Activated CD4-positive, alpha-beta T cell treated with anti-CD3 and anti-CD28 coated beads for 36 hours (primary cell): Measurements from ENCODE around the gene CLN6. TPM values are rescaled to one million over a fixed set of nuclear protein-coding genes. Genes with fewer than 3 reads are reported as not detected.
"Not testable (repeated sequence)": the region's sequence is repeated elsewhere in the genome, so short reads cannot be mapped to it uniquely, and the experiment has no call there.

ENCODE experiments used
- ATAC-seq: fragments of 200-7000 bp; cut with Tn5 transposase; one replicate; pipeline ENCODE4 v1.10.0; 2021; ENCODE audit warnings: mild to moderate bottlenecking, moderate library complexity
- CTCF ChIA-PET: fragments of 350-600 bp; sonication (Branson Sonifier 250); formaldehyde crosslinking; loops from one replicate; lab custom pipeline; 2021; ENCODE audit warnings: antibody characterized with exemption; lab: Charles Lee
- POLR2A ChIA-PET: fragments of 350-600 bp; sonication (Branson Sonifier 250); formaldehyde crosslinking; loops from one replicate; lab custom pipeline; 2021; ENCODE audit warnings: antibody characterized with exemption, inconsistent platforms; lab: Charles Lee
- DNase-seq: peaks from one replicate; pipeline ENCODE4 v3.0.0-alpha.2; 2020
- H3K27ac Mint-ChIP-seq: one replicate; pipeline ENCODE4 v1.8.0; 2021; ENCODE audit warnings: mixed read lengths
- H3K27me3 Mint-ChIP-seq: one replicate; pipeline ENCODE4 v1.8.0; 2021; ENCODE audit warnings: mixed read lengths
- H3K36me3 Mint-ChIP-seq: one replicate; pipeline ENCODE4 v1.8.0; 2021; ENCODE audit warnings: low read depth, mixed read lengths
- H3K4me1 Mint-ChIP-seq: one replicate; pipeline ENCODE4 v1.8.0; 2021; ENCODE audit warnings: mixed read lengths
- H3K4me3 Mint-ChIP-seq: one replicate; pipeline ENCODE4 v1.8.0; 2021; ENCODE audit warnings: mild to moderate bottlenecking, moderate library complexity, mixed read lengths
- H3K9me3 Mint-ChIP-seq: one replicate; pipeline ENCODE4 v1.8.0; 2021; ENCODE audit warnings: low read depth, mixed read lengths
- intact Hi-C, 2 experiments: fragments of 100-400 bp; cut with DNase I in 1 of 2; cut with micrococcal nuclease in 1 of 2; formaldehyde crosslinking; loops; one replicate each; pipeline versions ENCODE4 v1.14.2 to v1.15.1; 2022 to 2024; cut with DNase I, micrococcal nuclease
- total RNA-seq, 2 experiments: library from RNA; stranded (reverse); gene quantifications; one replicate each; pipeline ENCODE4 v1.2.3, GENCODE V29; 2021

The CLN6 gene
- total RNA-seq, 2 experiments from 2014 or later, result 45.1 to 48.2 TPM

- Mint-ChIP-seq H3K9me3 (no peaks in the 10 kb centered on the region), H3K27me3 (no peaks in the 10 kb centered on the region), H3K27ac (no peak overlapping the region), H3K4me1 (peaks cover 2% of the 10 kb centered on the region), H3K4me3 (no peak overlapping the region), H3K36me3 (peaks cover 50% of the 10 kb centered on the region)
- ChIA-PET POLR2A (no interaction called here), CTCF (no interaction called here)
- no peak for DNase-seq
- intact Hi-C loops, result no loop called here
- ATAC-seq, result peak; percentile 44
Observed at GRCh38 chr15:68186671-68187397, 42.7 kb downstream of the CLN6 start.

GRCh38 chr15:68184616-68185480, 44.7 kb downstream of the CLN6 start:
- POLR2A ChIA-PET, result interaction anchor here (0.7 kb wide), 1 partner anchor 340 kb away, joined by 4 read pairs; no protein-coding TSS in a partner anchor
- Mint-ChIP-seq H3K36me3 (peaks cover 58% of the 10 kb centered on the region), H3K4me3 (no peak overlapping the region), H3K27ac (peak overlapping the region; percentile 78), H3K9me3 (no peaks in the 10 kb centered on the region), H3K27me3 (no peaks in the 10 kb centered on the region), H3K4me1 (peaks cover 2% of the 10 kb centered on the region)
- no peak for ATAC-seq
- DNase-seq, result no peak
- CTCF ChIA-PET, result no interaction called here
- intact Hi-C loops, result no loop called here

- no peaks in the 10 kb centered on the region for H3K9me3 Mint-ChIP-seq
- H3K27ac Mint-ChIP-seq, result peak overlapping the region; percentile 78
- H3K4me1 Mint-ChIP-seq, result peaks cover 2% of the 10 kb centered on the region
- intact Hi-C loops, result no loop called here
- ChIA-PET CTCF (interaction anchor here (0.7 kb wide), 1 partner anchor 12 kb away, joined by 3 read pairs; no protein-coding TSS in a partner anchor), POLR2A (interaction anchor here (0.7 kb wide), 1 partner anchor 339 kb away, joined by 4 read pairs; no protein-coding TSS in a partner anchor)
- DNase-seq (no peak), ATAC-seq (no peak)
- H3K4me3 Mint-ChIP-seq, result no peak overlapping the region
- no peaks in the 10 kb centered on the region for H3K27me3 Mint-ChIP-seq
- peaks cover 48% of the 10 kb centered on the region for H3K36me3 Mint-ChIP-seq
Observed at GRCh38 chr15:68183616-68184315, 45.8 kb downstream of the CLN6 start.

GRCh38 chr15:68177742-68178141, 51.8 kb downstream of the CLN6 start:
- intact Hi-C loops, result no loop called here
- POLR2A ChIA-PET, result interaction anchor here (0.6 kb wide), 1 partner anchor 317 kb away, joined by 3 read pairs; no protein-coding TSS in a partner anchor
- H3K4me1 Mint-ChIP-seq, result no peaks in the 10 kb centered on the region
- no peak overlapping the region for H3K27ac Mint-ChIP-seq
- CTCF ChIA-PET, result interaction anchor here (0.7 kb wide), 1 partner anchor 536 kb away, joined by 3 read pairs; no protein-coding TSS in a partner anchor
- H3K27me3 Mint-ChIP-seq, result no peaks in the 10 kb centered on the region
- ATAC-seq (no peak), DNase-seq (no peak)
- no peaks in the 10 kb centered on the region for H3K9me3 Mint-ChIP-seq
- no peak overlapping the region for H3K4me3 Mint-ChIP-seq
- H3K36me3 Mint-ChIP-seq, result peaks cover 29% of the 10 kb centered on the region

- no peak overlapping the region for H3K4me3 Mint-ChIP-seq
- POLR2A ChIA-PET, result no interaction called here
- no peak for DNase-seq
- H3K36me3 Mint-ChIP-seq, result peaks cover 31% of the 10 kb centered on the region
- no peaks in the 10 kb centered on the region for H3K4me1 Mint-ChIP-seq
- CTCF ChIA-PET, result no interaction called here
- ATAC-seq, result no peak
- H3K27ac Mint-ChIP-seq, result no peak overlapping the region
- H3K9me3 Mint-ChIP-seq, result no peaks in the 10 kb centered on the region
- intact Hi-C loops, result no loop called here
- H3K27me3 Mint-ChIP-seq, result no peaks in the 10 kb centered on the region
Observed at GRCh38 chr15:68176601-68177000, 52.9 kb downstream of the CLN6 start.

GRCh38 chr15:68175526-68175925, 54.0 kb downstream of the CLN6 start:
- no peak overlapping the region for H3K27ac Mint-ChIP-seq
- peaks cover 3% of the 10 kb centered on the region for H3K4me1 Mint-ChIP-seq
- ATAC-seq (no peak), DNase-seq (no peak)
- intact Hi-C loops, result no loop called here
- no peaks in the 10 kb centered on the region for H3K9me3 Mint-ChIP-seq
- no peaks in the 10 kb centered on the region for H3K27me3 Mint-ChIP-seq
- ChIA-PET CTCF (interaction anchor here (0.8 to 1.1 kb wide), 2 partner anchors 273 to 313 kb away, joined by 3 to 4 read pairs; no protein-coding TSS in a partner anchor), POLR2A (no interaction called here)
- no peak overlapping the region for H3K4me3 Mint-ChIP-seq
- H3K36me3 Mint-ChIP-seq, result peaks cover 28% of the 10 kb centered on the region

GRCh38 chr15:68173119-68173518, 56.4 kb downstream of the CLN6 start:
- H3K4me1 Mint-ChIP-seq, result peaks cover 3% of the 10 kb centered on the region
- H3K4me3 Mint-ChIP-seq, result no peak overlapping the region
- no peak overlapping the region for H3K27ac Mint-ChIP-seq
- ATAC-seq, result no peak
- ChIA-PET POLR2A (interaction anchor here (0.6 kb wide), 1 partner anchor 586 kb away, joined by 7 read pairs; no protein-coding TSS in a partner anchor), CTCF (interaction anchor here (0.6 to 0.9 kb wide), 2 partner anchors 312 to 454 kb away, joined by 3 read pairs; no protein-coding TSS in a partner anchor)
- no peaks in the 10 kb centered on the region for H3K27me3 Mint-ChIP-seq
- no peak for DNase-seq
- peaks cover 35% of the 10 kb centered on the region for H3K36me3 Mint-ChIP-seq
- no peaks in the 10 kb centered on the region for H3K9me3 Mint-ChIP-seq
- intact Hi-C loops, result no loop called here

- CTCF ChIA-PET, H3K27me3 Mint-ChIP-seq: not testable (repeated sequence)
Observed at GRCh38 chr15:68172037-68172436, 57.5 kb downstream of the CLN6 start.

GRCh38 chr15:68166847-68167246, 62.7 kb downstream of the CLN6 start:
- peaks cover 24% of the 10 kb centered on the region for H3K36me3 Mint-ChIP-seq
- POLR2A ChIA-PET, result no interaction called here

More at GRCh38 chr15:68172037-68172436, 57.5 kb downstream of the CLN6 start:
- POLR2A ChIA-PET, H3K9me3 Mint-ChIP-seq, DNase-seq, H3K4me3 Mint-ChIP-seq, ATAC-seq, H3K27ac Mint-ChIP-seq, intact Hi-C loops, H3K4me1 Mint-ChIP-seq: not testable (repeated sequence)
- H3K36me3 Mint-ChIP-seq, result peaks cover 29% of the 10 kb centered on the region

GRCh38 chr15:68163191-68163590, 66.3 kb downstream of the CLN6 start:
- Mint-ChIP-seq H3K27me3 (no peaks in the 10 kb centered on the region), H3K4me1 (no peaks in the 10 kb centered on the region), H3K4me3 (no peak overlapping the region), H3K9me3 (peaks cover 6% of the 10 kb centered on the region), H3K36me3 (peaks cover 31% of the 10 kb centered on the region), H3K27ac (no peak overlapping the region)
- POLR2A ChIA-PET, result no interaction called here
- no peak for ATAC-seq
- CTCF ChIA-PET, result interaction anchor here (0.5 to 2.0 kb wide), 5 partner anchors 8 to 31 kb away, joined by 3 to 6 read pairs (median 3); no protein-coding TSS in a partner anchor
- intact Hi-C loops, result no loop called here
- DNase-seq, result no peak

More at GRCh38 chr15:68166847-68167246, 62.7 kb downstream of the CLN6 start:
- Mint-ChIP-seq H3K4me3 (no peak overlapping the region), H3K4me1 (peaks cover 3% of the 10 kb centered on the region), H3K27me3 (no peaks in the 10 kb centered on the region), H3K27ac (no peak overlapping the region), H3K9me3 (no peaks in the 10 kb centered on the region)
- intact Hi-C loops, result no loop called here
- CTCF ChIA-PET, result no interaction called here
- ATAC-seq (no peak), DNase-seq (no peak)
